ENCODE measurements around the gene MRPL38. TPM values are rescaled to one million over a fixed set of nuclear protein-coding genes. Genes with fewer than 3 reads are reported as not detected.
A peak's percentile ranks its signal among the peaks of the same experiment; 100 is the strongest.
"Not testable (repeated sequence)": the region's sequence is repeated elsewhere in the genome, so short reads cannot be mapped to it uniquely, and the experiment has no call there.

Gene MRPL38
- total RNA-seq, 2 experiments from 2014 or later, result 117 to 126 TPM

GRCh38 chr17:75854881-75855309 is 49.8 kb downstream of the MRPL38 start:
- H3K36me3 Mint-ChIP-seq (ENCODE audit: low read depth), result peaks cover 3% of the 10 kb centered on the region
- H3K27ac Mint-ChIP-seq, result no peak overlapping the region
- no peak for TF ChIP-seq CTCF (IDR thresholded peaks at IDR 0.05)
- peaks cover 33% of the 10 kb centered on the region for H3K4me1 Mint-ChIP-seq (ENCODE audit: low read depth)
- H3K4me3 Mint-ChIP-seq, result no peak overlapping the region
- intact Hi-C loops (cut with micrococcal nuclease), result no loop called here
- ChIA-PET CTCF (interaction anchor here (0.6 to 3.5 kb wide), 21 partner anchors 9 to 159 kb away, joined by 3 to 45 read pairs (median 5); partner anchors contain the start of genes GALK1, TRIM47 and TRIM65), POLR2A (interaction anchor here (0.6 to 9.2 kb wide), 14 partner anchors 10 to 242 kb away, joined by 3 to 72 read pairs (median 6); partner anchors contain the start of genes TRIM47, TRIM65, UNC13D and UNK)
- no peaks in the 10 kb centered on the region for H3K9me3 Mint-ChIP-seq
- ATAC-seq, result peak; percentile 4
- no peaks in the 10 kb centered on the region for H3K27me3 Mint-ChIP-seq
- DNase-seq, result no peak

GRCh38 chr17:75854101-75854748 is 50.5 kb downstream of the MRPL38 start:
- no peak overlapping the region for H3K27ac Mint-ChIP-seq
- H3K4me1 Mint-ChIP-seq (ENCODE audit: low read depth), result peaks cover 36% of the 10 kb centered on the region
- H3K27me3 Mint-ChIP-seq, result no peaks in the 10 kb centered on the region
- H3K36me3 Mint-ChIP-seq (ENCODE audit: low read depth), result peaks cover 4% of the 10 kb centered on the region
- CTCF ChIA-PET, result interaction anchor here (0.8 to 3.5 kb wide), 14 partner anchors 8 to 160 kb away, joined by 3 to 45 read pairs (median 6); partner anchors contain the start of genes TRIM47 and TRIM65
- ATAC-seq (no peak), DNase-seq (no peak)
- H3K9me3 Mint-ChIP-seq, result no peaks in the 10 kb centered on the region
- POLR2A ChIA-PET, result interaction anchor here (0.5 to 9.2 kb wide), 8 partner anchors 9 to 243 kb away, joined by 3 to 72 read pairs (median 7); partner anchors contain the start of genes TRIM47 and UNC13D
- no peak for TF ChIP-seq CTCF (IDR thresholded peaks at IDR 0.05)
- H3K4me3 Mint-ChIP-seq, result no peak overlapping the region
- intact Hi-C loops (cut with micrococcal nuclease), result no loop called here

GRCh38 chr17:75853433-75853832 is 51.3 kb downstream of the MRPL38 start:
- Mint-ChIP-seq H3K9me3 (no peaks in the 10 kb centered on the region), H3K4me1 (ENCODE audit: low read depth) (peaks cover 32% of the 10 kb centered on the region), H3K27ac (peak overlapping the region; percentile 49), H3K27me3 (no peaks in the 10 kb centered on the region), H3K4me3 (peak overlapping the region; percentile 35), H3K36me3 (ENCODE audit: low read depth) (peaks cover 5% of the 10 kb centered on the region)
- ChIA-PET POLR2A (interaction anchor here (0.5 to 9.2 kb wide), 4 partner anchors 8 to 76 kb away, joined by 3 to 72 read pairs (median 26); partner anchors contain the start of genes TRIM47 and UNC13D), CTCF (interaction anchor here (0.8 to 3.5 kb wide), 5 partner anchors 10 to 70 kb away, joined by 3 to 45 read pairs (median 5); partner anchors contain the start of gene TRIM47)
- TF ChIP-seq CTCF (IDR thresholded peaks at IDR 0.05), result no peak
- ATAC-seq (no peak), DNase-seq (no peak)
- intact Hi-C loops (cut with micrococcal nuclease), result no loop called here

DNA sequence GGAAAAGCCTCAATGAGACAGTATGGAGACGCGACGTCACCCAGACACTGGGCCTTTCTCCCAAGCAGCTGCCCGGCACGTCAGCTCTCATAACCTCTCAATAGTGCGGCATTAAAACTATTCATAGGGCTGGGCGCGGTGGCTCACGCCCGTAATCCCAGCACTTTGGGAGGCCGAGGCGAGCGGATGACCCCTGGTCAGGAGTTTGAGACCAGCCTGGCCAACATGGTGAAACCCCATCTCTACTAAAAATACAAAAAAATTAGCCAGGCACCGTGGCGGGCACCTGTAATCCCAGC is 53.0 kb downstream of the MRPL38 start:
- H3K27me3 Mint-ChIP-seq; H3K9me3 Mint-ChIP-seq; H3K4me3 Mint-ChIP-seq; intact Hi-C loops (cut with micrococcal nuclease); H3K36me3 Mint-ChIP-seq (ENCODE audit: low read depth); H3K27ac Mint-ChIP-seq; DNase-seq; ATAC-seq: not testable (repeated sequence)
- peaks cover 28% of the 10 kb centered on the region for H3K4me1 Mint-ChIP-seq (ENCODE audit: low read depth)
- ChIA-PET POLR2A (interaction anchor here (0.8 to 0.9 kb wide), 2 partner anchors 8 to 76 kb away, joined by 3 read pairs; no protein-coding TSS in a partner anchor), CTCF (interaction anchor here (1.0 kb wide), 1 partner anchor 9 kb away, joined by 4 read pairs; no protein-coding TSS in a partner anchor)

GRCh38 chr17:75850928-75851692 is 53.6 kb downstream of the MRPL38 start:
- POLR2A ChIA-PET, result interaction anchor here (0.8 to 0.9 kb wide), 2 partner anchors 8 to 76 kb away, joined by 3 read pairs; no protein-coding TSS in a partner anchor
- peaks cover 10% of the 10 kb centered on the region for H3K36me3 Mint-ChIP-seq (ENCODE audit: low read depth)

More at GRCh38 chr17:75850928-75851692, 53.6 kb downstream of the MRPL38 start:
- no peak overlapping the region for H3K27ac Mint-ChIP-seq
- H3K9me3 Mint-ChIP-seq, result no peaks in the 10 kb centered on the region
- peaks cover 23% of the 10 kb centered on the region for H3K4me1 Mint-ChIP-seq (ENCODE audit: low read depth)
- CTCF ChIA-PET, result interaction anchor here (1.0 to 8.5 kb wide), 3 partner anchors 10 to 68 kb away, joined by 4 to 105 read pairs (median 5); no protein-coding TSS in a partner anchor
- H3K4me3 Mint-ChIP-seq, result no peak overlapping the region
- TF ChIP-seq CTCF (IDR thresholded peaks at IDR 0.05), result no peak
- DNase-seq, result no peak
- no peaks in the 10 kb centered on the region for H3K27me3 Mint-ChIP-seq
- intact Hi-C loops (cut with micrococcal nuclease), result no loop called here
- ATAC-seq, result no peak

All from activated CD8-positive, alpha-beta T cell treated with anti-CD3 and anti-CD28 coated beads for 36 hours (primary cell).